ENCODE data around the gene LLGL2. TPM values are rescaled to one million over a fixed set of nuclear protein-coding genes. Genes with fewer than 3 reads are reported as not detected.
"Not testable (repeated sequence)": the region's sequence is repeated elsewhere in the genome, so short reads cannot be mapped to it uniquely, and the experiment has no call there.

Gene LLGL2
- total RNA-seq, 4 donors from 2014 or later, result 221 to 563 (median 300) TPM

DNA sequence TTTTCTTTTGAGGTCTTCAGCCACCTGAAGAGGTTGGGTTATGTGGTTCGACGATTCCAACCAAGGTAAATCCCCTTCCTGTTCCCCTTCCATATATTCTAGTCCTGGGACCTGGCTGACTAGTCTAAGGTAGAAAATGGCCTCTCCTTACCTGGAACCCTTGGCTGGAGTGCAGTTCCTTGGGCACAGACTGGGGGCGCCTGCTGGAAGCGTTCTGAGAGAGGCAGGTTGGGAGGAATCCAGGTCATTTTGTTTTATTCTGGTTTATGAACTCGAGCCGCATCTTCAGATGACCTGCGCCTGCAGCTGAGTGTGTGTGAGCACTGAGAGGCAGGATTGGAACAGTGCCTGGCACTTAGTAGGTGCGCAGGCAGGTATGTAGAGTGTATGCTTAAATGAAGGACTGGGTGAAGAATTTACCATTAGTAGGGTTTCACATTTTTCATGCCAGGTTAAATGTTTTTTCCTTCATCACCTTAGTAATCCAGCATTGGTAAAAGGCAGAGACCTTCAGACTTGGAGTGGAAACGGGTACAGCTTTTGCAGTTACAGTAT is 6.4 kb upstream of the LLGL2 start:
- no peak for TF ChIP-seq POLR2A (IDR thresholded peaks at IDR 0.05)
- Histone ChIP-seq H3K4me3 (no peak overlapping the region), H3K27ac (peak overlapping the region; percentile 31 to 91 (median 58)), H3K4me1 (peaks cover 3 to 26% (median 21%) of the 10 kb centered on the region in 4 donors), H3K36me3 (peaks cover 0 to 32% (median 0%) of the 10 kb centered on the region in 3 donors), H3K9me3 (no peaks in the 10 kb centered on the region), H3K27me3 (no peaks in the 10 kb centered on the region)
- DNase-seq, result no peak

GRCh38 chr17:75520413-75520812 is 5.1 kb upstream of the LLGL2 start:
- Histone ChIP-seq H3K4me1 (peaks cover 3 to 23% (median 19%) of the 10 kb centered on the region in 4 donors), H3K36me3 (peaks cover 0 to 32% (median 0%) of the 10 kb centered on the region in 3 donors)
- not testable (repeated sequence) for H3K4me3 ChIP-seq, DNase-seq, H3K27ac ChIP-seq, H3K9me3 ChIP-seq, H3K27me3 ChIP-seq

GRCh38 chr17:75521290-75521689 is 4.2 kb upstream of the LLGL2 start:
- Histone ChIP-seq H3K4me1 (peaks cover 3 to 27% (median 21%) of the 10 kb centered on the region in 4 donors), H3K36me3 (peaks cover 0 to 32% (median 0%) of the 10 kb centered on the region in 3 donors)

GRCh38 chr17:75521951-75522727 is 3.4 kb upstream of the LLGL2 start:
- H3K9me3 ChIP-seq, result no peaks in the 10 kb centered on the region
- peaks cover 3 to 30% (median 23%) of the 10 kb centered on the region in 4 donors for H3K4me1 ChIP-seq
- H3K27ac ChIP-seq, result no peak overlapping the region
- no peak for DNase-seq
- H3K36me3 ChIP-seq, result peaks cover 0 to 32% (median 0%) of the 10 kb centered on the region in 3 donors
- no peak overlapping the region for H3K4me3 ChIP-seq
- TF ChIP-seq CTCF (IDR thresholded peaks at IDR 0.05) (no peak), POLR2A (IDR thresholded peaks at IDR 0.05) (no peak)
- no peaks in the 10 kb centered on the region for H3K27me3 ChIP-seq

More at GRCh38 chr17:75521290-75521689, 4.2 kb upstream of the LLGL2 start:
- Histone ChIP-seq H3K27ac (no peak overlapping the region), H3K4me3 (no peak overlapping the region), H3K9me3 (no peaks in the 10 kb centered on the region), H3K27me3 (no peaks in the 10 kb centered on the region)
- no peak for TF ChIP-seq POLR2A (IDR thresholded peaks at IDR 0.05)
- no peak for TF ChIP-seq CTCF (IDR thresholded peaks at IDR 0.05)
- no peak for DNase-seq

DNA sequence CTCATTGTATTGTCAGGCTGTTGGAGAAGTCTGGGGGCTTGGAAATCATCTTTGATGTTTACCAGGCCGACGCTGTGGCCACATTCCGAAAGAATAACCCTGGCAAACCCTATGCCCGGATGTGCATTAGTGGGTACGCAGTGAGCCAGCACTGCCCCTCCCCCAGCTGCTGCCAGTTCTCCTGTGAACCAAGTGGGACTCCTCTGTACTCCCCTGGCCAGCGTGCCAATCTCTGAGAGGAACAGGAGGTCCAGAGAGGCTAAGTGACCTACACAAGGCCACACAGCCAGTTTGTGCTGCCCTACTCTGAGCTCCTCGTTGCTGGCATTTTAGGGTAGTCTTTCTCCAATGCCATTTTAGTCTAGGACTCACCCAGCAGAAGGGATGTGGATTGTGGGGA is 1.9 kb upstream of the LLGL2 start:
- no peaks in the 10 kb centered on the region for H3K9me3 ChIP-seq
- TF ChIP-seq POLR2A (IDR thresholded peaks at IDR 0.05), result no peak
- TF ChIP-seq CTCF (IDR thresholded peaks at IDR 0.05), result no peak
- H3K27me3 ChIP-seq, result no peaks in the 10 kb centered on the region
- H3K27ac ChIP-seq, result peak overlapping the region in 1 of 4 donors; percentile 94
- DNase-seq, result no peak
- peaks cover 0 to 20% (median 10%) of the 10 kb centered on the region in 4 donors for H3K4me1 ChIP-seq
- no peak overlapping the region for H3K4me3 ChIP-seq
- peaks cover 0 to 32% (median 0%) of the 10 kb centered on the region in 3 donors for H3K36me3 ChIP-seq

GRCh38 chr17:75524269-75524969 is 1.1 kb upstream of the LLGL2 start:
- DNase-seq, result no peak
- no peak for TF ChIP-seq CTCF (IDR thresholded peaks at IDR 0.05)
- no peak for TF ChIP-seq POLR2A (IDR thresholded peaks at IDR 0.05)

More at GRCh38 chr17:75524269-75524969, 1.1 kb upstream of the LLGL2 start:
- Histone ChIP-seq H3K36me3 (peaks cover 0 to 27% (median 0%) of the 10 kb centered on the region in 3 donors), H3K27ac (peak overlapping the region; percentile 74 to 98 (median 91)), H3K4me1 (peaks cover 0 to 22% (median 8%) of the 10 kb centered on the region in 4 donors), H3K27me3 (no peaks in the 10 kb centered on the region), H3K9me3 (no peaks in the 10 kb centered on the region), H3K4me3 (peak overlapping the region; percentile 72 to 94 (median 88))
